Stimulated activated CD4-positive, alpha-beta T cell treated with anti-CD3 and anti-CD28 coated beads, Interleukin-12 subunit alpha, Interleukin-12 subunit beta, amount 100 ng/mL, for 4 hours (primary cell): Measurements from ENCODE around the gene GEMIN7.

Source experiments
- DNase-seq: peaks from one replicate; pipeline ENCODE4 v3.0.0-alpha.2; 2020

Gene GEMIN7, protein sequence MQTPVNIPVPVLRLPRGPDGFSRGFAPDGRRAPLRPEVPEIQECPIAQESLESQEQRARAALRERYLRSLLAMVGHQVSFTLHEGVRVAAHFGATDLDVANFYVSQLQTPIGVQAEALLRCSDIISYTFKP

DNA sequence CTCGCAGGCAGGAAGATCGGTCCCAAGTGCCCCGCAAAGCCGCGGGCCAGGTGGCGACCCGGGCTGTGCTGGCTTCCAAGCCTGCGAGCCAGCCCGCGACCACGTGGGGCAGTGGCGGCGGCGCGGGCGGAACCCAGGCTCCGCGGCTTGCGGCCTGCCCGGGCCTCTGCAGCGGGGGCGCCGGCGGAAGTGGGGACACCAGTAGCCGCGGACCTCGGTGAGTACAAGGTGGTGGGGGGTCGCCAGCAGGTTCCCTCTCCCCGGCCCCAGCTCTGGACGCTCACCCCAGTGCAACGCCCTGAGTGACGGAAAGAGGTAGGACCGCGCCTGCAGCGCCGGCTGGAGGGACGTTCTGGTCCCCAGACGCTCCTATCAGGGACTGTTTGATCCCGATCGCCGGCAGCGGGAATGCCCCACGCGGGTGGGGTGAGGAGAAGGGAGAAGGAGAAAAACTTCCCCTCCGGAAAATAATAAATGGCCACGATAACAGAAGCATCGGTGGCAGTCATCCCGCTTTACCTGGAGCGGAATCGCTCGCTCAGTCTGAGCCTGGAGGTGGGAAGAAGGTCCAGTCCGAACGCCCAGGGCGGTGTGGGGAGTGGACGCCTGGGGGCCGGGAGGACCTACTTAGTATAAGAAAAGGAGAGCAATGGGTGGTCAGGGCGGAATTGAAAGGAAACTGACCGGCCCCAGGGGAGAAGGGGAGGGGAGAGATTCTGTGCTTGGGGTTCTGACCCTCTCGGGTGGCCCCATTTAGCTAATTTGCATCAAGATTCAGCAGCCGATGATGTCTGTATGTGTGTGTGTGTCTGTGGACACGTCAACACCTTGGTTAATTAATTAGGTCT is at the start of gene GEMIN7:
Gene GEMIN7 (plus strand): TSS at position 198 of the 848 bp plus-strand sequence. CDS start 10,855 bp downstream, outside the sequence.
- peak; percentile 83 for DNase-seq

DNA sequence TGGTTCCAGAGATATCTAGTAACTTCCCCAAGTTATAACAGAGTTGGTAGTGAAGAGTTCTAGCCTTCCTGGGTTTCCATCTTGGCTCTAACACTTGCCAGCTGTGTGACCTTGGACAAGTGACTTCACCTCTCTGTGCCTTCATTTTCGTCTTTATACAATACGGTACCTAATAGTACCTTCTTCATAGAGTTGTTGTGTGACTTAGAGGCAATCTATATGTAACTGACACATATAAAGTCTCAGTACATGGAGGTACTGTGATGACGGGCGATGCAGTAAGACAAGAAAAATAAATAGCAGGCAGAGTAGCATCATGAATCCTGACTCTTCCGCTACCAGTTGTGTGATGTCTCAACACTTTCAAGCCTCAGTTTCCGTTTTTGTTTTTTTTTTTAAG is 48.2 kb upstream of the GEMIN7 start:
- no peak for DNase-seq

DNA sequence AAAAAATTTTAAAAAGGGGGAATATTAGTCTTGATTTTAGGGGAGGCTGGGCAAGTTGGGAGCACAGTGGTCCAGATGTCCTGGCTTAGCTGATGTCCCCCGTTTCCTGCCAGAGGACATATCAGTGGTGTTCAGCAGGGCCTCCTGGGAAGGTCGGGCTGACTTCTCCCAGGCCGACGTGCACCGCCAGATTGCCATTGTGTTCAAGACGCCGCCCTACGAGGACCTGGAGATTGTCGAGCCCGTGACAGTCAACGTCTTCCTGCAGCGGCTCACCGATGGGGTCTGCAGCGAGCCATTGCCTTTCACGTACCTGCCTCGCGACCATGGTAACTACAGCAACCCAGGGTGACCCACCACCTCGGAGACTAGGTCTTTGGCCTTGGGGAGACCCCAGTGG is 46.6 kb upstream of the GEMIN7 start:
- DNase-seq = no peak

DNA sequence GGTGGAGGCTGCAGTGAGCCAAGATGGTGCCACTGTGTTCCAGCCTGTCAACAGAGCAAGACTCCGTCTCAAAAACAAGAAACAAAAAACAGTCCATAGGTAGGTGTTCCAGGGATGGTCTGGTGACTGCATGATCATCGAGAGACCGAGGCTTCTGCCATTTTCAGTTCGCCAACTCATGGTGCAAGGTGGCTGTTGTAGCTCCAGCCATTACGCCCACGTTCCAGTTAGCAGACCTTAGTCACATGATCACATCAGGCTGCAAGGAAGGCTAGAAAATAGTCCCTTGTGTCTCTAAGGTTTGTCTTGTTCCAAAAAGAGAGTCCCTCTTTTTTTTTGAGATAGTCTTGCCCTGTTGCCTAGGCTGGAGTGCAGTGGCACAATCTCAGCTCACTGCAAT is 43.3 kb upstream of the GEMIN7 start:
- DNase-seq = no peak

DNA sequence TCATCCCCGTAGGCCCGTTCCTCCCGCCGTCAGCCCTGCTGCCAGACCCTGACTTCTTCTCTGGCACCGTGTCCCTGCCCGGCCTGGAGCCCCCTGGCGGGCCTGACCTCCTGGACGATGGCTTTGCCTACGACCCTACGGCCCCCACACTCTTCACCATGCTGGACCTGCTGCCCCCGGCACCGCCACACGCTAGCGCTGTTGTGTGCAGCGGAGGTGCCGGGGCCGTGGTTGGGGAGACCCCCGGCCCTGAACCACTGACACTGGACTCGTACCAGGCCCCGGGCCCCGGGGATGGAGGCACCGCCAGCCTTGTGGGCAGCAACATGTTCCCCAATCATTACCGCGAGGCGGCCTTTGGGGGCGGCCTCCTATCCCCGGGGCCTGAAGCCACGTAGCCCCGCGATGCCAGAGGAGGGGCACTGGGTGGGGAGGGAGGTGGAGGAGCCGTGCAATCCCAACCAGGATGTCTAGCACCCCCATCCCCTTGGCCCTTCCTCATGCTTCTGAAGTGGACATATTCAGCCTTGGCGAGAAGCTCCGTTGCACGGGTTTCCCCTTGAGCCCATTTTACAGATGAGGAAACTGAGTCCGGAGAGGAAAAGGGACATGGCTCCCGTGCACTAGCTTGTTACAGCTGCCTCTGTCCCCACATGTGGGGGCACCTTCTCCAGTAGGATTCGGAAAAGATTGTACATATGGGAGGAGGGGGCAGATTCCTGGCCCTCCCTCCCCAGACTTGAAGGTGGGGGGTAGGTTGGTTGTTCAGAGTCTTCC is 41.5 kb upstream of the GEMIN7 start:
- no peak for DNase-seq

DNA sequence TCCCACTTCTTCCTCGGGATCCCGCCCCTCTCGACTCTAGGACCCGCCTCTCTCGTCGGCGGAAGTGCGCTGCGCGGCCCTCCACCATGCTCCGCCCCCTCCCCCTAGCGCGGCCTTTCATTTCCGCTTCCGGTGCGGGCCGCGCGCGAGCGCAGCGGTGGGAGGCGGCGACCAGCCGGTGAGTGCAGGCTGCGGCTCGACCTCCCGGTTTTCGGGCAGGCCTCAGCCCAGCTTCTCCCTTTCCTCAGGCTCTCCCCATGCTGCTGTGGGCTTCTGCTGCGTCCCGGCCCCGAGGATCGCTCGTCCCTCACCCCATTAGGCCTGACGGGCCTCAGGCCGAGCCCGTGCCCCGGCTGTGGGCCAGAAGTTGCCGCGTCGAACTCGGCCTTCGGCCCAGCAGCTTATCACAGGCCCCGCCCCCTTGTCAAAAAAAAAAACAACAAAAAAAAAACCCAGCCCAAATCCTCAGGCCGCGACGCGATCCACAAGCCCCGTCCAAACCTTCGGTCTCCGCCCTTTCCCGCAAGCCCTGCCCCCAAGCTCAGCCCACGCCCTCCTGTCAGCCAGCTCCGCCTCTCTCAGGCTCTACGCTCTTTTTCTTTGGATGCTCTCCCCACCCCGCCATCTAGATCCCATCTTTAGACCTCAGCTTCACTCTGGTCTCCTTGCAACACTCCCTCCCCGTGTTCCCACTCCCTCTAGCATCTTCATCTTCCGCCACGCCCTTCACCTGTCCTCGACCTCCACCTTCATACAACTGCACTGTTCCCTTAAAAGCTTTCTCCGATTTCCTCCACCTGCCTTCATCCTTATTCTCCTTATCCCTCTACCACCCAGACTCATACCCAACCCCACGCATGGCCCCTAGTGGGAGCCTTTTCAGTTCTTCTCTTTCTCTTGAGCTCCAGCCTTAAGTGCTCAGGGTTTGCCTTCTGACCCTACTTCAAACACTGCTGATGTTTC is 39.8 kb upstream of the GEMIN7 start, which contains the start of gene CLASRP:
Gene CLASRP (plus strand): TSS at position 115 of the 963 bp plus-strand sequence. CDS start 1,168 bp downstream, outside the sequence.
- peak; percentile 86 for DNase-seq

DNA sequence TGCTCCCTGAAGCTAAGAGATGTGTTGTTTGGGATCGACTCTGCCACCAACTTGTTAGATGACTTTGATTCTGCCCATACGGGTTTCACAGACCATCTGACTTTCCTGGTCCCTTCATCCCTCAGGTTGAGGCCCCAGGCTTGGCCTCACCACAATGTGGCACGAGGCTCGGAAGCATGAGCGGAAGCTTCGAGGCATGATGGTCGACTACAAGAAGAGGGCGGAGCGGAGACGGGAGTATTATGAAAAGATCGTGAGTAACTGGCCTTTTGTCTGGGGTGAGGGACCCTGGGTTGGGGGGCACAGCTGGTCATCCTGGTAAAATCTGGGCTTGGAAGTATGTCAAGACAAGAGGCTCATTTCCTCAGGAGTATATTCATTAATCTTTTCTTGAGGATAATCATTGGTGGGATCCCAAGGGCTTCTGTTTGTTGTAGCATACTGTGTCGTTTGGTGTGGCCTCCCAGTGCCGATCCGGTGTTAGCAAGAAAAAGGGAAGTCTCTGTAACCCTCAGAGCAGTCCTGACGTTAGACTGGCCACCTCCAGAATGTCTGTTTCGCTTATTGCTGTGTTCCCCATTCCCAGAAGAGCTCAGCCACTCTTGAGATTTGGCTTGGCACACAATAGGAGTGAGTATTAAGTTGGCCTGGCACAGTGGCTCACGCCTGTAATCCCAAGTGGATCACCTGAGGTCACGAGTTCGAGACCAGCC is 38.8 kb upstream of the GEMIN7 start:
- no peak for DNase-seq

DNA sequence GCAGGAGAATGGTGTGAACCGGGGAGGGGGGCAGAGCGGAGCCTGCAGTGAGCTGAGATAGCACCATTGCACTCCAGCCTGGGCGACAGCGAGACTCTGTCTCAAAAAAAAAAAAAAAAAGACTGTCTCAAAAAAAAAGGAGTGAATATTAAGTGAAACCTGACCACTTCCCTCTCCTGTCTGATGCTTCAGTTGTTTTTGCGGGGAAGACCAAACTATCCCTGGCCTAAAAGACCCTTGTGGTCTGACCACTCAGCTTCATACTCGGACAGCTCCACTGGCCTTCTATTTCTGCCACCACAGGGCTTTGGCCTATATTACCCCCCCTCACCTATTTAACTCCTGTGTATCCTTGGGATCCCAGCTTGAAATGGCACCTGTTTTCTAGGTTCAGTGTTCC is 37.9 kb upstream of the GEMIN7 start:
- DNase-seq = no peak

DNA sequence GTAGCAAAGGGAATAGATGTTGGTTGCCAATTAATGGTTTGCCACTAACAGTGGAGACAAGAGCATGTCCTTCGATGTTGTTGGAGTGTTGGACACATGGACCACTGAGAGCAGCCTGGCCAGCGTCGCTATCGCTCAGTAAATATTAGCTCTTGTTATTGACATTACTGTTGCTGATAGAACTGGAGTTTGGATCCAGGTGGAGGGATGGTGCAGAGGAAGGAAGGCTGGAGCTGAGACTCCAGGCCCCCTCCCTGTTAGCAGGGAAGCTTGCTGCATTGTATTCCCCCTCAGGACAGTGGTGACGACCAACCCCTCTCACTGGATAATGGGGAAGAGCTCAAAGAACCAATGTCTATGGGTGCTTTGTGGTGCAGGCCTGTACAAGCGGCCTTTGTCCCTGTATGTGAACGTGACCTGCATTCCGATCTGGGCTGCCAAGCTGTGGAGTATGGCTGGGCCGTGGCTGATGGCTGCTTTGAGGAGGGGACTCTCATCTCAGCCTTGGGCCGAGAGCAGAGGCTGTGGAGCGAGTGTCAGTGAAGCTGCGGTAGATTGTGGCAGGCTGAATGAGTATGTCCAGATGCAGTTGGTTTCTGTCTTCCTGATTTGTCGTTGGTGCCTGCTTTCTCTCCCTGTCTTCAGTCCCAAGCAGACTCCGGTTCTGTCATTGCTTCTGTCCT is 33.2 kb upstream of the GEMIN7 start:
- no peak for DNase-seq

DNA sequence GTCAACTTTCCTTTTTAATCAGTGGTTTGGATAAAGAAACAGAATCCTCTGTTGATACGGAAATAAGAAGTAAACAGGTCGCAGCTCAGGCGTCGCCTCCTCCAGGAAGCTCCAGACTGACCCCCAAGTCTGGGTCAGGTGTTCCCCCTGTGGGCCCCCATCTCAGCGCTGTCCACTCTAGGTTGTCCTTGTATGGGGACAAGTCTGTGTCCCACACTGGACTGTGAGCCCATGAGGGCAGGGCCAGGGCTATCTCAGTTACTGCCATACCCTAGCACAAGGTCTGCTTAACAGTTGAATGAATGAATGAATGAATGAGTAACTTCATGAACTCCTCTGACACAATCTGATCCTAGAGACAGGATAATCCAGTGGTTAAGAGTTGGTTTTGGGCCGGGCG is 32.7 kb upstream of the GEMIN7 start:
- DNase-seq = no peak

DNA sequence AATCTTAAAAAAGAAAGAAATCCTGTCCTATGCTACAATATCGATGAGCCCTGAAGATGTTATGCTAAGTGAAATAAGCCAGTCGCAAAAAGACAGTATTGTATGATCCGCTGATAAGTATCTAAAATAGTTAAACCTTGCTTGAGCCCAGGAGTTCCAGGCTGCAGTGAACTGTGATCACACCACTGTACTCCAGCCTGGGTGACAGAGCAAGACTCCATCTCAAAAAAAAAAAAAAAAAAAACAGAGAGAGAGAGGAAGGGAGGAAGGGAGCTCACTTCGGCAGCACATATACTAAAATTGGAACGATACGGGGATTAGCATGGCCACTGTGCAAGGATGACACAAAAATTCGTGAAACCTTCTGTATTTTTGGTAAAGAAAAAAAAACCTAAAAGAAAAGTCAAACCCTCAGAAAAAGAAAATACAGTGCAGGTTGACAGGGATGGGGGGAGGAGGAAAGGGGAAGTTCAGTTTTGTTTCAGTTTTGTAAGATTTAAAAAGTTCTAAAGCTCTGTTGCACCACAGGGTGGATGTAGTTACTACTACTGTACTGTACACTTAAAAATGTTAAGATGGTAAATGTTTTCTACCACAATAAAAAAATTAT is 31.8 kb upstream of the GEMIN7 start:
- DNase-seq = no peak

DNA sequence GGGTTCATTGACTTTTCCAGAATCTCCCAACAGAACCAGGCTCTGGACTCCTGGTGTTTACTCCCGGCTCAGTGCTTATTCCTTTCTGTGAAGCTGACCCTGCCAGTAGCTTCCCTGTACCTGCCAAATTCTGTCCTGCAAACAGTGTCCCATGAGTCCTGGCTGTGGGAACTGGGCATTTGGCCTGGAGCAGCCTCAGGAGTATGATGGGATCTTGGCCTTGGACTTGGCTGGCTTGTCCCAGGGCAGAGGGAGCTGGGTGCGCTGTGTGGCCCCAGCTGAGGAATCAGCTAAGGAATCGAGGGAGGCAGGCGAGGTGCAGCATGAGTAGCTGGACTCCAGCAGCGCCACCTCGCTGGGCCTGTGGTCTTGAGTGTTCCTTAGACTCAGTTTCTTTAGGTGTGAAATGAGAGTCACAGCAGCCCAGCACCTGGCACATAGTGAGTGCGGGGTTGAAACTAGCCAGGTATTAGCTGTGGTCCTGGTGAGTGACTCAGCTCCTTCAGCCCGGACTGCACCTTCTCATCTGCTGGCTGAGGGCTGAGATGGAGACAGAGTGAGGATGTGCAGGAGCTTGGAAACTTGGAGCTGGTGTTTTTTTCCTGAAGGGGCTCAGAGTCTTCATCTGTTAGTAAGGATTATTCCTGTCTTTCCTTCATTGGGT is 29.9 kb upstream of the GEMIN7 start:
- no peak for DNase-seq

DNA sequence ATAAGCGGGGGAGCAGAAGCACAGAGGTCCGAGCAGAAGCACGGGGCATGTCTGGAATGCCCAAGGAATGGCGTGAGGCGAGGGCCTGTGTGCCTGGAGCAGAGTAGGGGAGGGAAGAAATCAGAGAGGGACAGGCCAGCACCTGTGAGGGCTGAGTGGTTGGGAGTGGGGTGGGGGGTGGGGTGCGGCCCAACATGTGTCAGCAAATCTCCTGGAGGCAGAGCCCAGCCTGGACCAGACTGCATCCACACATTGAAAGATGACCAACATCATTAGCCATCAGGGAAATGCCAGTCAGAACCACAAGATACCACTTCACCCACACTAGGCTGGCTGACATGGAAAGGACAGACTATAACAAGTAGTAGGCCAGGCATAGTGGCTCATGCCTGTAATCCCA is 29.0 kb upstream of the GEMIN7 start:
- DNase-seq = no peak

DNA sequence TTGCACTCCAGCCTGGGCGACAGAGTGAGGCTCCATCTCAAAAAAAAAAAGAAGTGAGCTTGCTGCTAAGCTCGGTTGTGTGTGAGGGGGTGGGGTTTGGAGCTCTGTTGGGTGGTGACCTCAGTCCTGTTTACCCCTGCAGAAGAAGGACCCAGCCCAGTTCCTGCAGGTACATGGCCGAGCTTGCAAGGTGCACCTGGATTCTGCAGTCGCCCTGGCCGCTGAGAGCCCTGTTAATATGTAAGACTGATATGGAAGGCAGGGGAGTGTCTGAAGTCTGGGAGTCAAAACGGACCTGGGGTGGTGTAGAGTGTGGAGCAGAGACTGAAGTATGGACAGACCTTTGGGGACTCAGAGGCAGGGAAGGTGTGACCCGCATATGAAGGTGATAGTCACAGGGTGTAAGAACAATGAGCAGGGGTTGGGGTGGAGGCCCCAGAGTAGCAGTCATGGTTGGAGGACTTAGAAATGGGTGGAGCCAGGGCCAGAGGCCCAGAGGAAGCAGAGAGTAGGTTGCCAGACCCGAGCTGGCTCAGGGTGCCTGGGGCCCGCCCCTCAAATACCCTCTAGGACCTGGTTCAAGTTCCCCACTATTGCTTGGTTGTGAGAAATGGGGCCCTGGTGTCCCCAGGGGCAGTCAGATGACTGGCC is 27.0 kb upstream of the GEMIN7 start:
- no peak for DNase-seq

DNA sequence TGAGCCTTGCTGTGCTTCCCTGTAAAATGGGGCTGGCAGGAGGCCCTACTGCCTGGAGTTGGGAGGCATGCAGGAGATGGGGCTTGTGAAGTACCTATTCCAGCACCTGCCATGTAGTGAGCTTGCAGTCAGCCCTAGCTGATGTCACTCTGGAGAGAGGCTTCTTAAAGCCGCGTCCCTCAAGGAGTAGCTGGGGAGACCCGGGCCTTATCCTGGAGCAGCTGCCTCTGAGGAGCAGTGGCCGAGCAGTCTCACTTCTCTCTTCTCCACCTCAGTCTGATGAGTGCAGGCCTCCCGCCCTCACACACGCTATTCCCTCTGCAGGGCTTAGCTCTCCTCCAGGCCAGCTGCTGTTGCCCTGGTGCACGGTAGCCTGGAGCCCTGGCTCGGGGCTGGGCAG is 22.2 kb upstream of the GEMIN7 start:
- DNase-seq = no peak

DNA sequence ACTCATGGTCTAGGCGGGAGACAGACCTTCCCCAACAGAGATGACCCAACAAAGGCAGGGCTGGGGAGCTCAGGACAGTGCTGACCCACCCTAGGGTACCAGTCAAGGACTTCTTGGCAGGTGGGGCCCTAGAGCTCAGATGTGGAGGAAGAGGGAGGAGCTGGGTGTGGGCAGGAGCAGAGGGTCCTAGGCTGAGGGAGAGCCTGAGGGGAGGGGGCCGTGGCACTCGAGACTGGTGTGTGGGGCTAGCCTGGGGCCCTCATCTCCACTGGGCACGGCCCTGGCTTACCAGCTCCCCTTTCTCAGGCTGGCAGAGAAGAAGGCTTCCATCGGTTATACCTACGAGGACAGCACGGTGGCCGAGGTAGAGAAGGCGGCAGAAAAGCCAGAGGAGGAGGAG is 21.6 kb upstream of the GEMIN7 start:
- DNase-seq = no peak

DNA sequence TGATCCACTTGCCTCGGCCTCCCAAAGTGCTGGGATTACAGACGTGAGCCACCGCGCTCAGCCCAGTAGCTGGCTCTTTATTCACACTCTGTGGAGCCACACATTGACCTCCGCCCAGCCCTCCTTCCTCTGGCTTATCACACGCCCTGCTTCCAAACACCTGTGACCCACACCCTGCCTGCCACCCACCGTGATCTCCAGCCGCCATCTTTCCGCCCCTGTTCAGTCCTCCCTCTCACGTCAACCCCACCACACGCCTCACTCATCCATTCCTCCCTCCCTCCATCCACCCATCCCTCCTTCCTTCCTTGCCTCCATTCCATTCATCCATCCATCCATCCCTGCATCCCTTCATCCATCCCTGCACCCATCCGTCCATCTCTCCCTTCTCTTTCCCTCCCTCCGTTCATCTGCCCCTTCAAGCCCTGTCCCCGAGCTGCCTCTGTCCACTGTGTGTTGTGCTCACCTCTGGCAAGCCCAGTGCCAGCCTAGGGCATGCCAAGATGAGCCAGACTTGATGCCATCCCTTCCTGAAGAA is 20.4 kb upstream of the GEMIN7 start:
- no peak for DNase-seq

DNA sequence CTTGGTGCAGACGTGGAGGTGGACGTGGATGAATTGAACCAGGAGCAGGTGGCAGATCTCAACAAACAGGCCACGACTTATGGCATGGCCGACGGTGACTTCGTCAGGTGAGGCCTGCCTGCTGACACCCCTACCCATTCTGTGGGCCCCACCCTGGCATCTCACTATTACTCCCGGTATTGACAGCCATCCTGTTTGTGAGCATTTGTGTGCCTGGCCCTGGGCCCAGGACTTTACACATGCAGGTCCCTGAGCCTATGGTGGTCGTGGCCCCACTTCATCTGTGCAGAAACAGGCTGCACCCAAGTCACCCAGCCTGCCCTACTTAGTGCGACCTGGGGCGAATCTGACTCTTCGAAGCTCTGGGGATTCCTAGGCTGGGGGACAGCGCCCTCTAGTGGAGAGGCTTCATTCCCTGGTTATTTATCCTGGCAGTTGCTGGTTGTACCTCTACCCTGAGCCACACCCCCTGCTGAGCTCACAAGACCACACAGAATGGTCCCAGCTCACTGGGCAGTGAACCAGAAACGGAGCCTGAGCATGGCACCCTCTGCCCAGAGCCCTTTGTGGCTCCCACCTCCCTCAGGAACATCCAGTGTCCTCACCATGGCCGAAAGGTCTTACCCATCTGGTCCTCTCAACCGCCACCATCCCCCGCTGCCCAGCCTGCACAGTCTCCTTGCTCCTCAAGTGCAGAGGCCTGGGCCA is 19.6 kb upstream of the GEMIN7 start:
- peak; percentile 76 for DNase-seq

DNA sequence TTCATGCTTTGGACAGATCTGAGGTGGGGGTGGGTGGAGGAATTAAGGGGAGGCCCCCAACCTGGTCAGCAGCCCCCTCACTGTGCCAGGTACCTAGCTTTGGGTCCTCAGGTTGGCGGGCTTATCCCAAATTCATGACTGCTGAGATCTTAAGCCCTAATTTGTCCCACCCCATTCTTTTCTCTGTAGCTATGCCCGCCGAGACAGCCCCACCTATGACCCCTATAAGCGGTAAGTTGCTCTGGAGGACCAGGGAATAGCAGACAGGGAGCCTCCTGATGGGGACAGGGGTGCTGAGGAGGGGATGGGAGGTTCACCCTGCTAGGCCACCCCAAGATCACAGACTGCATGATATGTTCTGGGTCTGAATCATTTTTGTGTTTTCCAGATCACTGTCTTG is 17.1 kb upstream of the GEMIN7 start:
- DNase-seq = no peak
